Activated T-helper 2 cell treated with anti-CD3 and anti-CD28 coated beads, Interferon-gamma antibody, Interleukin-2, Interleukin-4, amounts not matched to agents 10 μg/mL and 5 μg/mL and 100 μg/mL, durations not matched to agents 14 hours and 24 hours and 36 hours (primary cell): Measurements from ENCODE around the gene ABHD3. TPM values are rescaled to one million over a fixed set of nuclear protein-coding genes. Genes with fewer than 3 reads are reported as not detected.
A peak's percentile ranks its signal among the peaks of the same experiment; 100 is the strongest.
"Not testable (repeated sequence)": the region's sequence is repeated elsewhere in the genome, so short reads cannot be mapped to it uniquely, and the experiment has no call there.

ENCODE experiments used
- DNase-seq: peaks from one replicate; pipeline ENCODE4 v3.0.0; 2021; ENCODE audit warnings: low spot score
- H3K27ac Mint-ChIP-seq: one replicate; pipeline ENCODE4 v1.8.0; 2021; ENCODE audit warnings: mixed read lengths
- H3K27me3 Mint-ChIP-seq: one replicate; pipeline ENCODE4 v1.8.0; 2021; ENCODE audit warnings: low read depth, mixed read lengths
- H3K36me3 Mint-ChIP-seq: one replicate; pipeline ENCODE4 v1.8.0; 2021; ENCODE audit warnings: low read depth, mixed read lengths
- H3K4me1 Mint-ChIP-seq: one replicate; pipeline ENCODE4 v1.8.0; 2021; ENCODE audit warnings: low read depth, mixed read lengths
- H3K4me3 Mint-ChIP-seq: one replicate; pipeline ENCODE4 v1.8.0; 2021; ENCODE audit warnings: low read depth, mild to moderate bottlenecking, moderate library complexity, mixed read lengths
- H3K9me3 Mint-ChIP-seq: one replicate; pipeline ENCODE4 v1.8.0; 2021; ENCODE audit warnings: mixed read lengths
- intact Hi-C: fragments of 100-400 bp; cut with micrococcal nuclease; formaldehyde crosslinking; loops from one replicate; pipeline ENCODE4 v1.15.1; 2023
- total RNA-seq: library from RNA; stranded (reverse); gene quantifications from 2 replicates; pipeline ENCODE4 v1.2.3, GENCODE V29; 2022

Gene ABHD3
- total RNA-seq, 1 donor from 2014 or later = 31.2 TPM

DNA sequence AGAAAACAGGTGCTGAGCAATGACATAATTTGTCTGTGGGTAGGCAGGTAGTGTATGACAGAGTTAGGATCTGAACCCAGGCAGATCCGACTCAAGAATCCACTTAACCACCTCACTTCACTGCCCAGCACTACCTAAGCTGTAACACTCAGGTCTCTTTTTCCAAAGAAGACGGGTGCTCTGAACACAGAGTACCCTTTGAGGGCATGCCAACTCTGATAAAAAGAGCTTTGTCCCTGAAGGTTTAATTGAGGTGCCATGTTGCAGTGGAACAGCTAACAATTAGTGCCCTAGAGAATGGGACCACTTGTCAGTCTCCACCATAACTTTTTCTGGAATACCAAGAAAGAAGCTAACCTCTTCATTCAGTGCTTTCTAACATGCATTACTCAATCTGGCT, 11.3 kb downstream of the ABHD3 start:
- intact Hi-C loops = no loop called here
- H3K27me3 Mint-ChIP-seq = no peaks in the 10 kb centered on the region
- no peak overlapping the region for H3K4me3 Mint-ChIP-seq
- H3K4me1 Mint-ChIP-seq = peaks cover 8% of the 10 kb centered on the region
- peaks cover 73% of the 10 kb centered on the region for H3K36me3 Mint-ChIP-seq
- no peak for DNase-seq
- peaks cover 19% of the 10 kb centered on the region for H3K9me3 Mint-ChIP-seq
- no peak overlapping the region for H3K27ac Mint-ChIP-seq

DNA sequence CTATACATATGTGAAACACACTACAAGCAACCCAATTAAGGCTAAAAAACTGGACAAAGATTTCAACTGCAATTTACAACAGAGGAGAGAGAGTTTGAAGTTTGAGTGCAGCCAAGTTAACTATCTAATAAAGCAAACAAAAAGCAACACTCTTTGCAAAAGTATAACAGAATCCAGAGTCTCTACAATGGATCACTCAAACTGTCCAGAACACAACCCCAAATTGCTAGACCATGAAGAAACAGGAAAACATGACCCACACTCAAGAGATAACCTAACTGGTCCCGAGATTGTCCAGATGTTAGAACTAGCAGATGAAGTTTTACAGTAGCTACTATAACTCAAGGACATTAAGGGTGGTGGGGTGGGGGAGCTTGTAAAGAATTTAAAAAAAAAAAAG, 14.8 kb downstream of the ABHD3 start:
- intact Hi-C loops = loop anchor here (10.0 kb wide), 1 partner anchor 55 kb away; the partner anchor contains the start of gene MIB1
- Mint-ChIP-seq H3K27ac (no peak overlapping the region), H3K4me3 (no peak overlapping the region), H3K27me3 (no peaks in the 10 kb centered on the region), H3K9me3 (peaks cover 20% of the 10 kb centered on the region), H3K36me3 (peaks cover 74% of the 10 kb centered on the region), H3K4me1 (peaks cover 13% of the 10 kb centered on the region)
- no peak for DNase-seq

GRCh38 chr18:21686282-21687105, 18.1 kb downstream of the ABHD3 start:
- DNase-seq = no peak
- Mint-ChIP-seq H3K4me1 (peaks cover 14% of the 10 kb centered on the region), H3K36me3 (peaks cover 51% of the 10 kb centered on the region), H3K4me3 (no peak overlapping the region), H3K9me3 (peaks cover 18% of the 10 kb centered on the region), H3K27me3 (no peaks in the 10 kb centered on the region), H3K27ac (peak overlapping the region; percentile 2)
- intact Hi-C loops = loop anchor here (10.0 kb wide), 1 partner anchor 58 kb away; the partner anchor contains the start of gene MIB1

DNA sequence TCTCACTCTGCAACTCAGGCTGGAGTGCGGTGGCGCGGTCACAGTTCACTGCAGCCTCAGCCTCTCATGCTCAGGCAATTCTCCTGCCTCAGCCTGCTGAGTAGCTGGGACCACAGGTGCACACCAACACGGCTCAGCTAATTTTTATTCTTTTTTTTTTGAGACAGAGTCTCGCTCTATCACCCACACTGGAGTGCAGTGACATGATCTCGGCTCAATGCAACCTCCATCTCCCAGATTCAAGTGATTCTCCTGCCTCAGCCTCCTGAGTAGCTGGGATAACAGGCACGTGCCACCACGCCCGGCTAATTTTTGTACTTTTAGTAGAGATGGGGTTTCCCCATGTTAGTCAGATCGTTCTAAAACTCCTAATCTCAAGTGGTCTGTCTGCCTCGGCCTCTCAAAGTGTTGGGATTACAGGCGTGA, 19.0 kb downstream of the ABHD3 start:
- H3K4me3 Mint-ChIP-seq, DNase-seq, H3K27me3 Mint-ChIP-seq, H3K27ac Mint-ChIP-seq: not testable (repeated sequence)
- Mint-ChIP-seq H3K9me3 (peaks cover 13% of the 10 kb centered on the region), H3K36me3 (peaks cover 41% of the 10 kb centered on the region), H3K4me1 (peaks cover 14% of the 10 kb centered on the region)
- intact Hi-C loops = loop anchor here (10.0 kb wide), 1 partner anchor 59 kb away; the partner anchor contains the start of gene MIB1

- peaks cover 13% of the 10 kb centered on the region for H3K4me1 Mint-ChIP-seq
- peaks cover 33% of the 10 kb centered on the region for H3K36me3 Mint-ChIP-seq
- H3K27ac Mint-ChIP-seq = peak overlapping the region; percentile 4
- peaks cover 11% of the 10 kb centered on the region for H3K9me3 Mint-ChIP-seq
- intact Hi-C loops = loop anchor here (5.0 to 10.0 kb wide), 2 partner anchors 60 to 72 kb away; partner anchors contain the start of genes MIB1 and SNRPD1
- no peaks in the 10 kb centered on the region for H3K27me3 Mint-ChIP-seq
- H3K4me3 Mint-ChIP-seq = no peak overlapping the region
- DNase-seq = no peak
These were observed 19.8 kb downstream of the ABHD3 start for GRCh38 chr18:21684731-21685130.

DNA sequence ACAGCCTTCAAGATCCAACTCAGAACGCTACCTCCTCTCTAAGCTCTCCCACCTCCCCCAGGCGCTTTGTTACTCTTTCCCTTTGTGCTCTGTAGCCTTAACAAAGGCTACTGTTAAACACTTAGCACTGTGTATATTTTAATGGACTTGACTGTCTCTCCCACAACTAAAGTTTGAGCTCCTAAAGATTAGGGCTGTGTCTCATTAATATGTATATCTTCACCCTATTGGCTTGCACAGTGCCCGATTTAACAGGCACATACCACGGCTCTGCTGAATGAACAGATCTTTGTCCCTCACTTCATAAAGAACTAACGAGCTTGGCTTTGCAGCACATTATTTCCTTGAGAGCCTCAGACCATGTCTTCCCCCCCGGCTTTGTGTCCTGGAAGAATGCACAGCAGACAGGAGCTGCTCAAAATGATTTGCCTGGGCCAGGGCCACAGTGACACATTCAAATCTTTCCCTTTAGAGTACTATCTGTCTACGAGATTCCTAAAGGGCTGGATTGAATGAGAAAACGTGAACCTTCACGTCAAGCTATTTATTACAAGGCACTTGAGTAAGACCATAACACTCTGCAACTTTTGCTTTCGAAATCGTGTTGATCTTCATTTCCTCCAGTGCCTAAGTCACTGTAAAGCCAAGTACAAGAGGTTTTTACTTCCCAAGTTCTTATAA, 22.1 kb downstream of the ABHD3 start:
- Mint-ChIP-seq H3K27me3 (no peaks in the 10 kb centered on the region), H3K27ac (no peak overlapping the region), H3K4me1 (peaks cover 14% of the 10 kb centered on the region), H3K4me3 (no peak overlapping the region), H3K9me3 (no peaks in the 10 kb centered on the region), H3K36me3 (peaks cover 12% of the 10 kb centered on the region)
- intact Hi-C loops = loop anchor here (2.0 to 10.0 kb wide), 3 partner anchors 20 to 70 kb away; partner anchors contain the start of genes MIB1 and SNRPD1
- peak; percentile 14 for DNase-seq

DNA sequence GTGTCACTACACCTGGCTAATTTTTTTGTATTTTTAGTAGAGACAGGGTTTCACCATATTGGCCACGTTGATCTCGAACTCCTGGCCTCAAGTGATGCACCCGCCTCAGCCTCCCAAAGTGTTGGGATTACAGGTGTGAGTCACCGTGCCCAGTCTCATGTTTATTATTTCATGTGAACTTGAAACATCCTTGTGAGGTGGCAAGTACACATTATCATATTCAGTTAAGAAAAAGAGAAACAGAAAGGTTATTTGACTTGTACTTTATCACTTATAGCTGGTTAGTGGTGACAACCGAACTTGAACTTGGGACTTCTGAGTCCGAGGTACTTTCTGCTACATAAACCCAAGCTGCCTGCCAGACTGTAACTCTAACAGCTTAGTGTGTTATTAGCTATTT, 24.4 kb downstream of the ABHD3 start:
- DNase-seq = no peak
- Mint-ChIP-seq H3K9me3 (no peaks in the 10 kb centered on the region), H3K27me3 (no peaks in the 10 kb centered on the region), H3K36me3 (peaks cover 16% of the 10 kb centered on the region), H3K4me1 (peaks cover 14% of the 10 kb centered on the region), H3K27ac (no peak overlapping the region), H3K4me3 (no peak overlapping the region)
- intact Hi-C loops = loop anchor here (5.0 to 10.0 kb wide), 2 partner anchors 65 to 68 kb away; partner anchors contain the start of genes MIB1 and SNRPD1

- H3K27me3 Mint-ChIP-seq = no peaks in the 10 kb centered on the region
- H3K4me3 Mint-ChIP-seq = no peak overlapping the region
- intact Hi-C loops = no loop called here
- H3K36me3 Mint-ChIP-seq = peaks cover 17% of the 10 kb centered on the region
- H3K4me1 Mint-ChIP-seq = peaks cover 8% of the 10 kb centered on the region
- H3K27ac Mint-ChIP-seq = no peak overlapping the region
- H3K9me3 Mint-ChIP-seq = no peaks in the 10 kb centered on the region
- no peak for DNase-seq
These were observed 25.7 kb downstream of the ABHD3 start for GRCh38 chr18:21678859-21679258.

DNA sequence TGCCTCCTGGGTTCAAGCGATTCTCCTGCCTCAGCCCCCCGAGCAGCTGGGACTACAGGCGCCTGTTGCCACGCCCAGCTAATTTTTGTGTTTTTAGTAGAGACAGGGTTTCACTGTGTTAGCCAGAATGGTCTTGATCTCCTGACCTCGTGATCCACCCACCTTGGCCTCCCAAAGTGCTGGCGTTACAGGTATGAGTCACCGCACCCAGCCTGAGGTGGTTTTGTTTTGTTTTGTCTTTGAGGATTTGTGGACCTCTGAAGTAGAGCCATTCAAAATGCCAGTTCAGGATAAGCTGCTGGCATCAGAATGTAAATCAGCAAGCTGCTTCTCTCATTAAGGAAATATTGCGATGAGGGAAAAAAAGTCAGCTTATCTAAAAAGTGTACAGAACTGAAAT, 29.2 kb downstream of the ABHD3 start:
- DNase-seq, H3K27ac Mint-ChIP-seq, H3K4me1 Mint-ChIP-seq, H3K9me3 Mint-ChIP-seq, H3K4me3 Mint-ChIP-seq, H3K27me3 Mint-ChIP-seq, intact Hi-C loops: not testable (repeated sequence)
- peaks cover 25% of the 10 kb centered on the region for H3K36me3 Mint-ChIP-seq

GRCh38 chr18:21672521-21673267, 31.9 kb downstream of the ABHD3 start:
- intact Hi-C loops = no loop called here
- DNase-seq = no peak
- Mint-ChIP-seq H3K4me3 (no peak overlapping the region), H3K4me1 (peaks cover 3% of the 10 kb centered on the region), H3K9me3 (no peaks in the 10 kb centered on the region), H3K36me3 (peaks cover 29% of the 10 kb centered on the region), H3K27ac (no peak overlapping the region), H3K27me3 (no peaks in the 10 kb centered on the region)

GRCh38 chr18:21669736-21670285, 34.8 kb downstream of the ABHD3 start:
- H3K9me3 Mint-ChIP-seq = no peaks in the 10 kb centered on the region
- DNase-seq = no peak
- intact Hi-C loops = no loop called here
- H3K4me3 Mint-ChIP-seq = no peak overlapping the region
- peaks cover 19% of the 10 kb centered on the region for H3K36me3 Mint-ChIP-seq
- no peaks in the 10 kb centered on the region for H3K27me3 Mint-ChIP-seq
- H3K27ac Mint-ChIP-seq = no peak overlapping the region
- H3K4me1 Mint-ChIP-seq = no peaks in the 10 kb centered on the region

DNA sequence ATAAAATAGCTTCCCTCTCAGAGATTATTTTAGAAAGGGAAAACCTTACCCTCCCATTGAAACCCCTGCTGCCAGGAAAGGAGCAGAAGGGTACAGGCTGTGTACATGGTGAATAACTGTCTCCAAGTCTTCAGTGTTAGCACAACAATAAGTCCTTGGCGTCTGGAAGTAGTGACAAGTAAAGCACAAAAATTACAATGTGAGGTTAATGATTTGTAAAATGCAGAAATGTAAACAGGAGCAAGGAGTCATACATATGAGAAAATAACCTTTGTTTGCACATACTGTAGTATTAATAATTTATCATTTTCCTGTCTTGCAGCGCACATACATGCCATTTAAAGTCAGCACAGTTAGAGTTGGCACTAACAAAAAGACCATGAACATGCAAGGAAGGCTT, 40.5 kb downstream of the ABHD3 start:
- peaks cover 31% of the 10 kb centered on the region for H3K36me3 Mint-ChIP-seq
- intact Hi-C loops = no loop called here
- H3K9me3 Mint-ChIP-seq = no peaks in the 10 kb centered on the region
- peaks cover 5% of the 10 kb centered on the region for H3K4me1 Mint-ChIP-seq
- no peaks in the 10 kb centered on the region for H3K27me3 Mint-ChIP-seq
- H3K4me3 Mint-ChIP-seq = no peak overlapping the region
- no peak for DNase-seq
- no peak overlapping the region for H3K27ac Mint-ChIP-seq
